NOMO-1 (cell line): ENCODE data around the gene PCCA.
"Not testable (repeated sequence)": the region's sequence is repeated elsewhere in the genome, so short reads cannot be mapped to it uniquely, and the experiment has no call there.

Source experiments
- DNase-seq, 2 experiments: peaks; one replicate each; lab custom pipeline; 2025; ENCODE audit not compliant: unreplicated experiment in 2 of 2; lab: John Stamatoyannopoulos, UW

Gene PCCA

GRCh38 chr13:100552755-100553154 is 463.9 kb downstream of the PCCA start:
- no peak for DNase-seq

- no peak for DNase-seq
Measured at GRCh38 chr13:100559886-100560285, 471.0 kb downstream of the PCCA start.

GRCh38 chr13:100560498-100561157 is 471.7 kb downstream of the PCCA start:
- DNase-seq = no peak

GRCh38 chr13:100561158-100561499 is 472.2 kb downstream of the PCCA start:
- DNase-seq = no peak

- no peak for DNase-seq
Measured at GRCh38 chr13:100561599-100562204, 472.8 kb downstream of the PCCA start.

- no peak for DNase-seq
Measured at GRCh38 chr13:100563779-100564178, 474.9 kb downstream of the PCCA start.

- DNase-seq = no peak
Measured at GRCh38 chr13:100564444-100565223, 475.7 kb downstream of the PCCA start.

GRCh38 chr13:100565286-100565685 is 476.4 kb downstream of the PCCA start:
- DNase-seq = no peak

- no peak for DNase-seq
Measured at GRCh38 chr13:100566543-100566942, 477.6 kb downstream of the PCCA start.

GRCh38 chr13:100573121-100573520 is 484.2 kb downstream of the PCCA start:
- DNase-seq = peak; percentile 25 to 65

- DNase-seq = not testable (repeated sequence)
Measured at GRCh38 chr13:100577239-100577638, 488.3 kb downstream of the PCCA start.
